ENCODE results near the gene CDH3.

CDH3 gene

GRCh38 chr16:68739964-68740627 lies 95.0 kb downstream of the CDH3 start:
- FAIRE-seq, result no peak

GRCh38 chr16:68740628-68741346 lies 95.7 kb downstream of the CDH3 start:
- no peak for FAIRE-seq

GRCh38 chr16:68743664-68744063 lies 98.6 kb downstream of the CDH3 start:
- FAIRE-seq, result no peak

- FAIRE-seq, result peak; percentile 68
Observed at GRCh38 chr16:68744744-68745280, 99.7 kb downstream of the CDH3 start.

GRCh38 chr16:68746951-68747350 lies 101.8 kb downstream of the CDH3 start:
- FAIRE-seq, result no peak

- FAIRE-seq, result no peak
Observed at GRCh38 chr16:68749432-68749831, 104.3 kb downstream of the CDH3 start.

Data from islet of Langerhans (tissue), 1 donor.